MCF 10A (cell line): ENCODE measurements around the gene MAST2. TPM values are rescaled to one million over a fixed set of nuclear protein-coding genes. Genes with fewer than 3 reads are reported as not detected.

Experiments used
- BruUV-seq: library from RNA; stranded (reverse); fragments of 400-500 nt; replicated peaks from 2 replicates; lab custom pipeline; 2021; lab: Mats Ljungman, UMichigan
- CTCF ChIA-PET: fragments of 300-600 bp; sonication (Branson Sonifier 250); formaldehyde crosslinking; extraction: SDS; loops from one replicate; lab custom pipeline; 2021; ENCODE audit warnings: antibody characterized with exemption, inconsistent platforms; lab: Yijun Ruan, JAX
- POLR2A ChIA-PET: fragments of 300-600, 350-650 bp; sonication (Branson Sonifier 250); formaldehyde crosslinking; extraction: SDS; loops from one replicate; lab custom pipeline; 2020; ENCODE audit warnings: antibody characterized with exemption, inconsistent platforms; lab: Yijun Ruan, JAX
- DNase-seq: peaks from one replicate; pipeline ENCODE4 v3.0.0-alpha.2; 2018; ENCODE audit not compliant: unreplicated experiment
- H3K27ac Mint-ChIP-seq: one replicate; pipeline ENCODE4 v1.8.0; 2022; ENCODE audit warnings: mild to moderate bottlenecking, low read depth, mixed read lengths; ENCODE audit not compliant: unreplicated experiment
- H3K27me3 Mint-ChIP-seq: one replicate; pipeline ENCODE4 v1.8.0; 2022; ENCODE audit warnings: mixed read lengths; ENCODE audit not compliant: insufficient read depth, unreplicated experiment
- H3K36me3 Mint-ChIP-seq: one replicate; pipeline ENCODE4 v1.8.0; 2022; ENCODE audit warnings: mild to moderate bottlenecking, moderate library complexity, mixed read lengths; ENCODE audit not compliant: insufficient read depth, unreplicated experiment
- H3K4me1 Mint-ChIP-seq: one replicate; pipeline ENCODE4 v1.8.0; 2022; ENCODE audit warnings: mixed read lengths; ENCODE audit not compliant: insufficient read depth, unreplicated experiment
- H3K4me3 Mint-ChIP-seq: one replicate; pipeline ENCODE4 v1.8.0; 2022; ENCODE audit warnings: mild to moderate bottlenecking, moderate library complexity, mixed read lengths; ENCODE audit not compliant: unreplicated experiment
- H3K9me3 Mint-ChIP-seq: one replicate; pipeline ENCODE4 v1.8.0; 2022; ENCODE audit warnings: mixed read lengths; ENCODE audit not compliant: unreplicated experiment
- intact Hi-C: fragments of 100-400 bp; cut with micrococcal nuclease; formaldehyde crosslinking; loops from 2 replicates; pipeline ENCODE4 v1.14.1; 2022
- total RNA-seq: library from RNA; stranded (reverse); gene quantifications from 2 replicates; pipeline ENCODE4 v1.2.3, GENCODE V29; 2022
- TF ChIP-seq, protein P1 (sequence below): fragments of 200-600 bp; IDR thresholded peaks from one replicate; pipeline ENCODE4 v1.8.0; 2022; ENCODE audit warnings: antibody characterized with exemption, mild to moderate bottlenecking; ENCODE audit not compliant: unreplicated experiment

MAST2 gene
- total RNA-seq, 1 experiment from 2014 or later: 33.3 TPM

DNA sequence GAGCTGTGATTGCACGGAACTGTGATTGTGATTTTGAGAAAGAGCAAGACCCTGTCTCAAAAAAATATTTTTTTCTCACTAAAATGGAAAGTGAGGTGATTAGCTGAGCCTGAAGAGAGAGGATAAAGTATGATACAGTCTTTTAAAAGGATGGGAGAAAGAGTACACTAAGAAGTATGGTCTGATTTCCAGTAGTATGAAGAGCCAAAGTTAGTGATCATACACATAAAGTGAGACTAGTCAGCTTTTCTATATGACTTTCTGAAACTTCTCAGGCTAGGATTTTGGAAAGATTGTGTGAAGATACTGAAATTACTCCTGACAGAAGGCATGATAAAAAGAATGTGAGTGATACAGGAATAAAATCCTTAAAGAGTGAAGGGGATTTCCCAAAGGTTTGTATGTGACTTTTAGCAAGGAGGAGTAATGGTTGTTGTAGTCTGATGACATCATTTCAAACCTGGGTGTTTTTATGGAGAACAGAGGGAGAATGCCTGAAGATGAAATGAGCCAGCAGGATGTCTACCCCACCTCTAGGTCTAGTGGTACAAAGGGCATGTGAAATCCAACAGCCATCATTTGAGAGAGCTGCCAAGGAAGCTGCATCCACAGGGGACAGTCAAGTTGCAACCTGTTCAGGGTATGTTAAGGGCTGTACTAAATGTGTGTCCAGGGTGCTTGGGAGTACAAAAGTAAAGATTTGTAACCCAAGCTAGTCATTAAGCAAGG lies 171.3 kb downstream of the MAST2 start:
- Mint-ChIP-seq H3K4me1 (peaks cover 9% of the 10 kb centered on the region), H3K4me3 (no peak overlapping the region), H3K27me3 (no peaks in the 10 kb centered on the region), H3K9me3 (no peaks in the 10 kb centered on the region), H3K27ac (no peak overlapping the region), H3K36me3 (peaks cover 4% of the 10 kb centered on the region)
- intact Hi-C loops: no loop called here
- TF ChIP-seq, protein P1, sequence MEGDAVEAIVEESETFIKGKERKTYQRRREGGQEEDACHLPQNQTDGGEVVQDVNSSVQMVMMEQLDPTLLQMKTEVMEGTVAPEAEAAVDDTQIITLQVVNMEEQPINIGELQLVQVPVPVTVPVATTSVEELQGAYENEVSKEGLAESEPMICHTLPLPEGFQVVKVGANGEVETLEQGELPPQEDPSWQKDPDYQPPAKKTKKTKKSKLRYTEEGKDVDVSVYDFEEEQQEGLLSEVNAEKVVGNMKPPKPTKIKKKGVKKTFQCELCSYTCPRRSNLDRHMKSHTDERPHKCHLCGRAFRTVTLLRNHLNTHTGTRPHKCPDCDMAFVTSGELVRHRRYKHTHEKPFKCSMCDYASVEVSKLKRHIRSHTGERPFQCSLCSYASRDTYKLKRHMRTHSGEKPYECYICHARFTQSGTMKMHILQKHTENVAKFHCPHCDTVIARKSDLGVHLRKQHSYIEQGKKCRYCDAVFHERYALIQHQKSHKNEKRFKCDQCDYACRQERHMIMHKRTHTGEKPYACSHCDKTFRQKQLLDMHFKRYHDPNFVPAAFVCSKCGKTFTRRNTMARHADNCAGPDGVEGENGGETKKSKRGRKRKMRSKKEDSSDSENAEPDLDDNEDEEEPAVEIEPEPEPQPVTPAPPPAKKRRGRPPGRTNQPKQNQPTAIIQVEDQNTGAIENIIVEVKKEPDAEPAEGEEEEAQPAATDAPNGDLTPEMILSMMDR: no peak
- POLR2A ChIA-PET: interaction anchor here (0.6 to 1.8 kb wide), 8 partner anchors 10 to 80 kb away, joined by 3 to 6 read pairs (median 3); no protein-coding TSS in a partner anchor
- peak; percentile 64 for DNase-seq
- no TSS peak for BruUV-seq
- CTCF ChIA-PET: interaction anchor here (0.6 to 1.1 kb wide), 2 partner anchors 10 to 93 kb away, joined by 3 to 5 read pairs; no protein-coding TSS in a partner anchor

DNA sequence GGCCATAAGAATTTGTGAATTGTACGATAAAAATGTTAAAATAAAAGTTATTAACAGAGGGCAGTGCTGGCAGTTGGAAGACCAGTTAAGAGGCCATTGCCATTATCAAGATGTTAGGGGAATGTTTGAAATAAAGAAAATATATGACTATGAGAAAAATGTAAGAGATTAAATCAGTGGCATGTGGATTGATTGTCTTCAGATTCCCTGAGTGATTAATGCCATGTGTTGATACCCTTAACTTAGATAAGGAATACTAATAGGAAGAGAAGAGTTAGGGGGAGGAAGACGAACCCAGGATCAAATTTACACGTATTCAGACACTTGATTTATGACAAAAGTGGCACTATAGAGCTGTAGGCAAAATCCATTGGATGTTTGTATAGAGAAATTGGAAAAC lies 173.2 kb downstream of the MAST2 start:
- no peak overlapping the region for H3K4me3 Mint-ChIP-seq
- no peaks in the 10 kb centered on the region for H3K9me3 Mint-ChIP-seq
- BruUV-seq: no TSS peak
- no peak for DNase-seq
- H3K4me1 Mint-ChIP-seq: peaks cover 9% of the 10 kb centered on the region
- no peak overlapping the region for H3K27ac Mint-ChIP-seq
- POLR2A ChIA-PET: interaction anchor here (0.7 to 1.3 kb wide), 2 partner anchors 23 to 174 kb away, joined by 3 to 4 read pairs; no protein-coding TSS in a partner anchor
- no peaks in the 10 kb centered on the region for H3K27me3 Mint-ChIP-seq
- CTCF ChIA-PET: no interaction called here
- TF ChIP-seq, protein P1: no peak
- H3K36me3 Mint-ChIP-seq: peaks cover 7% of the 10 kb centered on the region
- intact Hi-C loops: no loop called here

DNA sequence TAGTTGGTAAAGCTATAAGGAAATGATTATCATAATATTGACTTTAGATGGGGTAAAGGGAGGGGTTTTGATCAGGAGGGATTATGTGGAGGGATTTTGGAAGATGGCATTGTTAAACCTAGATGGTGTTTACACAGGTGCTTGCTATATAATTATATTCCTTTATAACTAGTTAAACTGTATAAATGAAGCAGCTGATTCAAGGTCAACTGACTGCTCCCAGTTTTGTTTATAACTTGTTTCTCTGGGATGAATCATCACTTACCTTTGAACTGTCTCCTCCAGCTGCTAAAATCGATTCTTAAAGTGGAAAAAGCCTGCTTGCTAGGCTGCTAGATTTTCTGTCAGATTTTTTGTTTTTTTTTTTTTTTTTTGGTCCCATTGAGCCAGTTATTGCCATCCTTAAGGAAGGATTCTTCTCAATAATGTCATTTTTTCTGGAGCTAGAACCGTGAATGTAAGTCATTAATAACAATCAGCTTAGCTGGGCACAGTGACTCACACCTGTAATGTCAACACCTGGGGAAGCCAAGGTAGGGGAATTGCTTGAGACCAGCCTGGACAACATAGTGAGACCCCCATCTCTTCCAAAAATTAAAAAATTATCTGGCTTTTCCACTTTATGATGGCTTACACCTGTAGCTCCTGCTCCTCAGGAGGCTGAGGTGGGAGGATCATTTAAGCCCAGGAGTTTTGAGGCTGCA lies 175.8 kb downstream of the MAST2 start:
- H3K36me3 Mint-ChIP-seq: peaks cover 7% of the 10 kb centered on the region
- no peak overlapping the region for H3K4me3 Mint-ChIP-seq
- peak overlapping the region; percentile 86 for H3K27ac Mint-ChIP-seq
- H3K4me1 Mint-ChIP-seq: peaks cover 9% of the 10 kb centered on the region
- DNase-seq: peak; percentile 34
- TF ChIP-seq, protein P1: no peak
- H3K9me3 Mint-ChIP-seq: no peaks in the 10 kb centered on the region
- POLR2A ChIA-PET: interaction anchor here (0.5 to 2.3 kb wide), 13 partner anchors 10 to 295 kb away, joined by 3 to 15 read pairs (median 4); partner anchors contain the start of gene GPBP1L1
- H3K27me3 Mint-ChIP-seq: no peaks in the 10 kb centered on the region
- BruUV-seq: no TSS peak
- CTCF ChIA-PET: interaction anchor here (0.6 to 1.6 kb wide), 5 partner anchors 12 to 754 kb away, joined by 3 read pairs; no protein-coding TSS in a partner anchor
- intact Hi-C loops: no loop called here

DNA sequence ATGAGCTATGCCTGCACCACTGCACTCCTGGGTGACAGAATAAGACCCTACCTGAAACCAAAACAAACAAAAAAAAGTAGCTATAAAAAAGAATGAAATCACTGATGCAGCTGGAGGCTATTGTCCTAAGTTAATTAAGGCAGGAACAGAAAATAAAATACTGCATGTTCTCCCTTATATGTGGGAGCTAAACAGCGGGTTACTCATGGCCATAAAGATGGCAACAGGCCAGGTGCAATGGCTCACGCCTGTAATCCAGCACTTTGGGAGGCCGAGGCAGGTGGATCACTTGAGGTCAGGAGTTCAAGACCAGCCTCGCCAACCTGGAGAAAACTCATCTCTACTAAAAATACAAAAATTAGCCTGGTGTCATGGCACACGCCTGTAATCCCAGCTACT lies 176.4 kb downstream of the MAST2 start:
- CTCF ChIA-PET: interaction anchor here (0.6 to 1.6 kb wide), 2 partner anchors 13 to 27 kb away, joined by 3 read pairs; no protein-coding TSS in a partner anchor
- TF ChIP-seq, protein P1: no peak
- Mint-ChIP-seq H3K36me3 (peaks cover 7% of the 10 kb centered on the region), H3K4me1 (peaks cover 9% of the 10 kb centered on the region), H3K27ac (peak overlapping the region; percentile 86), H3K9me3 (no peaks in the 10 kb centered on the region), H3K27me3 (no peaks in the 10 kb centered on the region), H3K4me3 (no peak overlapping the region)
- BruUV-seq: no TSS peak
- intact Hi-C loops: no loop called here
- peak; percentile 16 for DNase-seq
- POLR2A ChIA-PET: interaction anchor here (0.5 to 2.3 kb wide), 8 partner anchors 10 to 295 kb away, joined by 3 to 15 read pairs (median 4); no protein-coding TSS in a partner anchor
